Measurements from ENCODE around the gene SPATA31E1. TPM values are rescaled to one million over a fixed set of nuclear protein-coding genes. Genes with fewer than 3 reads are reported as not detected.

The SPATA31E1 gene
- polyA plus RNA-seq, 1 donor (not counting 4 experiments of a cell fraction or from before 2014, with no cell fraction given) = not detected

DNA sequence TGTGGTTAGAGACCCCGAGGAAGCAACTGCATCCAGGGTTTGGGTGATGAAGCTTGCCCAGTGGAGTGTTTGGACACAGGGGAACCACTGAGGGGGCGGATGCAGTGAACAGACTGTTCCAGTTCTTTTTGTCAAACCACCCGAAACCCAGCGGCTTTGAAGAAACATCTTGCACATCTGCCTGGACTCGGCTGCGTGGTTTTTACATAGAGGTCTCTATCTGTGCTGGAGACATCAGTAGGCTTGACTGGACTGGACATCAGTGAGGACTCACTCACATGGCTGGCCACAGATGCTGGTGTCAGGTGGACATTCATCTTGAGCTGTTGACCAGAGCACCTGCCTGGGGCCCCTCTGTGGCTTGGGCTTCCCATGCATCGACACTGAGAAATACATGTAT lies 15.3 kb upstream of the SPATA31E1 start:
- dilution Hi-C loops (cut with MboI; ENCODE audit: extremely low pct_ligation_motif_present, low sequenced_read_pairs) = no loop called here
- peaks cover 8% of the 10 kb centered on the region for H3K4me1 ChIP-seq (ENCODE audit: control insufficient read depth, extremely low read depth, insufficient read depth, low read length)
- no peak overlapping the region for H3K4me3 ChIP-seq (ENCODE audit: control insufficient read depth in 2 of 3, extremely low read depth in 1 of 3, insufficient read depth in 2 of 3, low read depth in 1 of 3, low read length in 3 of 3)
- no peak overlapping the region for H3K9ac ChIP-seq (ENCODE audit: control insufficient read depth, extremely low read depth, insufficient read depth, low read length)
- H3K27me3 ChIP-seq (ENCODE audit: control insufficient read depth, extremely low read depth, insufficient read depth, low read length) = no peaks in the 10 kb centered on the region
- no peaks in the 10 kb centered on the region for H3K9me1 ChIP-seq (ENCODE audit: control insufficient read depth, extremely low read depth, insufficient read depth, low read length)
- H2AFZ ChIP-seq (ENCODE audit: control insufficient read depth, low read length) = no peak overlapping the region
- DNase-seq (ENCODE audit: low read depth, low spot score) (no peak), FAIRE-seq (no peak)
- no peak overlapping the region for H3K4me2 ChIP-seq (ENCODE audit: control insufficient read depth, extremely low read depth, insufficient read depth, low read depth, low read length)
- no peak overlapping the region for H3K27ac ChIP-seq (ENCODE audit: control insufficient read depth, insufficient read depth, low read length)
- no peaks in the 10 kb centered on the region for H3K79me2 ChIP-seq (ENCODE audit: control insufficient read depth, insufficient read depth, low read length)
- no peaks in the 10 kb centered on the region for H4K20me1 ChIP-seq (ENCODE audit: control insufficient read depth, extremely low read depth, insufficient read depth, low read length)
- no peaks in the 10 kb centered on the region for H3K36me3 ChIP-seq (ENCODE audit: control insufficient read depth in 2 of 2, extremely low read depth in 1 of 2, insufficient read depth in 2 of 2, low read length in 2 of 2)
- TF ChIP-seq EZH2 (IDR thresholded peaks at IDR 0.05; ENCODE audit: low read length) = no peak
- TF ChIP-seq, protein P1, sequence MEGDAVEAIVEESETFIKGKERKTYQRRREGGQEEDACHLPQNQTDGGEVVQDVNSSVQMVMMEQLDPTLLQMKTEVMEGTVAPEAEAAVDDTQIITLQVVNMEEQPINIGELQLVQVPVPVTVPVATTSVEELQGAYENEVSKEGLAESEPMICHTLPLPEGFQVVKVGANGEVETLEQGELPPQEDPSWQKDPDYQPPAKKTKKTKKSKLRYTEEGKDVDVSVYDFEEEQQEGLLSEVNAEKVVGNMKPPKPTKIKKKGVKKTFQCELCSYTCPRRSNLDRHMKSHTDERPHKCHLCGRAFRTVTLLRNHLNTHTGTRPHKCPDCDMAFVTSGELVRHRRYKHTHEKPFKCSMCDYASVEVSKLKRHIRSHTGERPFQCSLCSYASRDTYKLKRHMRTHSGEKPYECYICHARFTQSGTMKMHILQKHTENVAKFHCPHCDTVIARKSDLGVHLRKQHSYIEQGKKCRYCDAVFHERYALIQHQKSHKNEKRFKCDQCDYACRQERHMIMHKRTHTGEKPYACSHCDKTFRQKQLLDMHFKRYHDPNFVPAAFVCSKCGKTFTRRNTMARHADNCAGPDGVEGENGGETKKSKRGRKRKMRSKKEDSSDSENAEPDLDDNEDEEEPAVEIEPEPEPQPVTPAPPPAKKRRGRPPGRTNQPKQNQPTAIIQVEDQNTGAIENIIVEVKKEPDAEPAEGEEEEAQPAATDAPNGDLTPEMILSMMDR (optimal IDR thresholded peaks at IDR 0.05 in 1 of 3, IDR thresholded peaks at IDR 0.05 in 1 of 3, conservative IDR thresholded peaks at IDR 0.05 in 1 of 3; ENCODE audit: extremely low read depth in 1 of 3, insufficient read depth in 2 of 3, low read length in 3 of 3) = no peak
- no peaks in the 10 kb centered on the region for H3K9me3 ChIP-seq (ENCODE audit: control insufficient read depth, low read depth, low read length)

GRCh38 chr9:87868175-87868574 lies 14.5 kb upstream of the SPATA31E1 start:
- Histone ChIP-seq H3K27ac (ENCODE audit: control insufficient read depth, insufficient read depth, low read length) (no peak overlapping the region), H3K4me2 (ENCODE audit: control insufficient read depth, extremely low read depth, insufficient read depth, low read depth, low read length) (no peak overlapping the region), H3K27me3 (ENCODE audit: control insufficient read depth, extremely low read depth, insufficient read depth, low read length) (no peaks in the 10 kb centered on the region), H3K4me3 (ENCODE audit: control insufficient read depth in 2 of 3, extremely low read depth in 1 of 3, insufficient read depth in 2 of 3, low read depth in 1 of 3, low read length in 3 of 3) (no peak overlapping the region), H3K9me1 (ENCODE audit: control insufficient read depth, extremely low read depth, insufficient read depth, low read length) (no peaks in the 10 kb centered on the region), H2AFZ (ENCODE audit: control insufficient read depth, low read length) (no peak overlapping the region), H4K20me1 (ENCODE audit: control insufficient read depth, extremely low read depth, insufficient read depth, low read length) (no peaks in the 10 kb centered on the region), H3K9me3 (ENCODE audit: control insufficient read depth, low read depth, low read length) (no peaks in the 10 kb centered on the region), H3K36me3 (ENCODE audit: control insufficient read depth in 2 of 2, extremely low read depth in 1 of 2, insufficient read depth in 2 of 2, low read length in 2 of 2) (no peaks in the 10 kb centered on the region), H3K9ac (ENCODE audit: control insufficient read depth, extremely low read depth, insufficient read depth, low read length) (no peak overlapping the region), H3K4me1 (ENCODE audit: control insufficient read depth, extremely low read depth, insufficient read depth, low read length) (peaks cover 1% of the 10 kb centered on the region), H3K79me2 (ENCODE audit: control insufficient read depth, insufficient read depth, low read length) (no peaks in the 10 kb centered on the region)
- DNase-seq (ENCODE audit: low read depth, low spot score) (no peak), FAIRE-seq (no peak)
- TF ChIP-seq EZH2 (IDR thresholded peaks at IDR 0.05; ENCODE audit: low read length) = no peak
- TF ChIP-seq, protein P1 (optimal IDR thresholded peaks at IDR 0.05 in 1 of 3, IDR thresholded peaks at IDR 0.05 in 1 of 3, conservative IDR thresholded peaks at IDR 0.05 in 1 of 3; ENCODE audit: extremely low read depth in 1 of 3, insufficient read depth in 2 of 3, low read length in 3 of 3) = no peak
- dilution Hi-C loops (cut with MboI; ENCODE audit: extremely low pct_ligation_motif_present, low sequenced_read_pairs) = no loop called here
